HepG2 (cell line): ENCODE results near the gene NID1. TPM values are rescaled to one million over a fixed set of nuclear protein-coding genes. Genes with fewer than 3 reads are reported as not detected.
A peak's percentile ranks its signal among the peaks of the same experiment; 100 is the strongest.

Experiments used
- CBX1 ChIP-seq: IDR thresholded peaks from one replicate; pipeline ENCODE4 v1.6.1; 2016; ENCODE audit warnings: antibody characterized with exemption, low read depth
- EED ChIP-seq: sonication (generic); formaldehyde crosslinking; IDR thresholded peaks from 2 replicates; pipeline ENCODE4 v1.5.0; 2020; ENCODE audit warnings: mild to moderate bottlenecking, missing genetic modification reagents
- FOXO4 ChIP-seq: sonication (generic); formaldehyde crosslinking; conservative IDR thresholded peaks from 2 replicates; pipeline ENCODE4 v1.8.1; 2023; ENCODE audit warnings: missing genetic modification reagents
- GATA4 ChIP-seq: sonication (generic); IDR thresholded peaks from 2 replicates; pipeline ENCODE4 v1.6.1; 2016; ENCODE audit warnings: antibody characterized with exemption, low read depth, borderline replicate concordance
- JARID2 ChIP-seq: sonication (generic); formaldehyde crosslinking; IDR thresholded peaks from 2 replicates; pipeline ENCODE4 v1.8.1; 2023; ENCODE audit warnings: missing genetic modification reagents, inconsistent platforms; ENCODE audit not compliant: insufficient replicate concordance
- RFX5 ChIP-seq: IDR thresholded peaks from 2 replicates; pipeline ENCODE4 v1.6.1; 2011; ENCODE audit warnings: low read depth, low read length, improper control_type of control experiment
- SP5 ChIP-seq: IDR thresholded peaks from 2 replicates; pipeline ENCODE4 v1.6.1; 2016; ENCODE audit warnings: low read depth, borderline replicate concordance
- UBTF ChIP-seq: sonication (generic); formaldehyde crosslinking; IDR thresholded peaks from 2 replicates; pipeline ENCODE4 v1.4.0; 2020; ENCODE audit warnings: mild to moderate bottlenecking, missing genetic modification reagents
- ZBTB39 ChIP-seq: sonication (generic); formaldehyde crosslinking; IDR thresholded peaks from 2 replicates; pipeline ENCODE4 v1.5.0; 2020; ENCODE audit warnings: missing genetic modification reagents
- ZBTB49 ChIP-seq: sonication (generic); formaldehyde crosslinking; IDR thresholded peaks from 2 replicates; pipeline ENCODE4 v1.4.0; 2020; ENCODE audit warnings: missing genetic modification reagents, borderline replicate concordance
- ZNF276 ChIP-seq: sonication (generic); formaldehyde crosslinking; IDR thresholded peaks from 2 replicates; pipeline ENCODE4 v1.4.0; 2020; ENCODE audit warnings: mild to moderate bottlenecking, low read depth, missing genetic modification reagents
- ZNF432 ChIP-seq: sonication (generic); formaldehyde crosslinking; IDR thresholded peaks from 2 replicates; pipeline ENCODE4 v1.5.0; 2020; ENCODE audit warnings: missing genetic modification reagents, mild to moderate bottlenecking, borderline replicate concordance
- ZNF605 ChIP-seq: sonication (generic); formaldehyde crosslinking; IDR thresholded peaks from 2 replicates; pipeline ENCODE4 v1.8.0; 2022; ENCODE audit warnings: mild to moderate bottlenecking, missing genetic modification reagents
- ZNF660 ChIP-seq: sonication (generic); formaldehyde crosslinking; IDR thresholded peaks from 2 replicates; pipeline ENCODE4 v1.5.1; 2020; ENCODE audit warnings: mild to moderate bottlenecking, low read depth, missing genetic modification reagents, borderline replicate concordance
- ZNF773 ChIP-seq: sonication (generic); formaldehyde crosslinking; IDR thresholded peaks from 2 replicates; pipeline ENCODE4 v1.4.0; 2020; ENCODE audit warnings: missing genetic modification reagents, borderline replicate concordance
- ZNF781 ChIP-seq: sonication (generic); formaldehyde crosslinking; IDR thresholded peaks from 2 replicates; pipeline ENCODE4 v1.5.1; 2020; ENCODE audit warnings: borderline replicate concordance, mild to moderate bottlenecking, missing genetic modification reagents; ENCODE audit errors: not compliant biosample characterization
- ZNF790 ChIP-seq: sonication (generic); formaldehyde crosslinking; IDR thresholded peaks from 2 replicates; pipeline ENCODE4 v1.8.0; 2022; ENCODE audit warnings: missing genetic modification reagents, mild to moderate bottlenecking, borderline replicate concordance
- ZSCAN22 ChIP-seq: sonication (generic); formaldehyde crosslinking; IDR thresholded peaks from 2 replicates; pipeline ENCODE4 v1.4.0; 2020; ENCODE audit warnings: mild to moderate bottlenecking, missing genetic modification reagents
- polyA plus RNA-seq, 8 experiments: library from polyadenylated mRNA; depleted of rRNA in 3 of 8; stranded (reverse) in 7 of 8; unstranded in 1 of 8; fragments of >200 nt; fragmentation: Illumina TruSeq in 4 of 8; extraction: Trizol in 4 of 8; gene quantifications; 2 replicates each; pipeline versions ENCODE4 v1.2.1 to v1.2.3, GENCODE V29; 2011 to 2016; ENCODE audit warnings: low read depth in 4 of 8, missing spikeins in 1 of 8, mixed read lengths in 1 of 8; ENCODE audit not compliant: insufficient read depth in 1 of 8
- total RNA-seq, 5 experiments: library from RNA; depleted of rRNA; stranded (reverse); fragments of >200 nt; fragmentation: Illumina TruSeq; extraction: Trizol; gene quantifications; 2 replicates each; pipeline ENCODE4 v1.2.3, GENCODE V29; 2016; ENCODE audit warnings: low read depth in 1 of 5

The NID1 gene
- total and polyA plus RNA-seq, 2 of the 13 experiments (the other 11 are each of a cell fraction or from before 2014, with no cell fraction given), result 50.2 to 56.1 TPM

DNA sequence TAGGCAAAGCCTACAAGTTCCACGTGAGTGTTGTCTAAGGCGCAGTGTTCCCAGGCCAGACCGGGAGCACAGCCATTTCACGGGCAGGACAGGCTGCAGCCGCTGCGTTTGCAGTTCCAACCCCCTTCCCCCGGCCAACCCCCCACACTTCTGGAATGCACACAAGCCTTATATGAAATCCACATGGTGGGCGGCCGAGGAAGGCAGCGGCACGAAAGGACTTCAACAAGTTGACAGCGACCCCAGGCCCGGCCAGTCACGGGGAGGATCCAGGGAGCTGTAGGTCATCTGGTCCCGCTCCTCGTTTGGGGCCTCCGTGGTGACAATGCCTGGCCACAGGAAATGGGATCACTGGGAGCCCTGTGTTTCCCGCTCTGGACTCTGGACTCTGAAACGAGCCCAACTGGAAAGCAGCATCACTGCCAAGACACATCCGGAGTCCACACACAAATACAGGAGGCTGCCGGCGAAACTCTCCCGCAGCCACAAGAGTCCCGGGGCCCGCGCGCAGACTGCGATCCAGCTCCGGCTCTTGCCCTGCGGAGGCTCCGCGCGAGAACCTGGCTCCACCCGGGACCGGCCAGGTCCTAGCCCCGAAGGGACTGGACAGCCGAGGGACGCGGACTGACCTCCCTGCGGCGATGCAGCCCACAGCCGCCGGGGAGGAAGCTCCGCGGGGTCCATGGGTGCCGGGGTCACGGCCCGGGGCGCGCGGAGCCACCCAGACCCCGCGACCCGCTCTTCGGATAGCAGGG is 794 bp downstream of the NID1 start (continued):
- TF ChIP-seq ZNF276 (peak; percentile 81; the same call in 1 of the 2 replicates), GATA4 (0 out of 2 replicates have a peak, but pooled peaks have one; percentile 65), CBX1 (peak; percentile 64), EED (CRISPR knock-in tag) (no peak), ZNF432 (no peak), ZNF781 (CRISPR knock-in tag) (no peak), ZNF773 (peak; percentile 88), SP5 (CRISPR knock-in tag) (0 out of 2 replicates have a peak, but pooled peaks have one; percentile 21), UBTF (CRISPR knock-in tag) (peak; percentile 73), ZNF790 (CRISPR knock-in tag) (peak; percentile 89; the same call in 1 of the 2 replicates), JARID2 (CRISPR knock-in tag) (peak; percentile 68), RFX5 (no peak), ZNF605 (peak; percentile 98), ZBTB49 (CRISPR knock-in tag) (peak; percentile 47; the same call in 1 of the 2 replicates), ZNF660 (CRISPR knock-in tag) (no peak), FOXO4 (CRISPR knock-in tag) (no peak), ZSCAN22 (peak; percentile 83; the same call in 1 of the 2 replicates), ZBTB39 (peak; percentile 58; the same call in 1 of the 2 replicates)
